ENCODE data around the gene BCL7C. TPM values are rescaled to one million over a fixed set of nuclear protein-coding genes. Genes with fewer than 3 reads are reported as not detected.
A peak's percentile ranks its signal among the peaks of the same experiment; 100 is the strongest.

The BCL7C gene
- total and polyA plus RNA-seq, 10 of the 15 experiments (the other 5 are each of a cell fraction or from before 2014, with no cell fraction given), result 1.1 to 30.5 (median 13.7) TPM

DNA sequence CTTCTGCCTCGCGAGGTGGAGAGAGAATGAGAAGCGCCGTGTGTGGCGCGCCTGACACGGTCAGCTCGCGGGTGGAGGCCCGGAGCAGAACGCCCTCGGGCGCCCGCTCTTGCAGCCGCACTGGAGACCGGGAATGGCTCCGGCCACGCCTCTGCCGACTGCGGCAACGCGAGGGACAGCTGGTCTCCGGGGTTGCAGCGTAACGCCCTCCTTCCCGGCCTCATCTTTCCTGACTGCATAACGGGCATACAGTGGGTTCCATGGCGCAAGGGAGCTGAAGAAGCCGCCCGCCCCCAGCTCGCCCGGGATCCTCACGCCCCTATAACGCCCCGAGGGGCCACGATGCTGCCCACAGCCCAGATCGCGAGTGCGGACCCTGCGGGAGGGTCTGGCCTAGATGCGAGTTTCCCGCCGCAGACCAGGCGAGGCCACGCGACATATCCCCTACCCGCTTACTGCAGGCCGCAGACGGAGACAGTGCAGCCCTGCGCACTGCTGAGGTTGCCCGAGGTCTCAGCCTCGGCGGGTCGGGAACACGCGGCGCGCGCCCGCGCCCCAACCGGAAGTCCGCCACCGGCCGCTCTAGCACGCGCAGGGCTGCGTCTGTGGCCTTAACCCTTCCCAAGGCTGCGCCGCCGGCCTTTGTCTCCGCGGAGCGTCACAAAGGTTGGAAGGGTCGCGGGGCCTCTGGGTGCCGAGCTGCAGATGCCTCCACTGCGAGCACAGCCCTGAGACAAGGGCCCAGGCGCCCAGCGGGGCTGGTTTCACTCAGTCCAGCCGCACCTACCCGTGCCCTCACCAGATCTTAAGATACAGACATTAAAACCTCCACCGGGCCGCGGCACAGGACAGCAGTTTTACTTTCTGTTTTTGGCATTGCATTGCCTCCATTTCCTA lies 18.8 kb downstream of the BCL7C start (continued):
- TF ChIP-seq RUNX3 (IDR thresholded peaks at IDR 0.05; ENCODE audit: low read length) (peak; percentile 65; the same call in 1 of the 2 replicates), RELA (IDR thresholded peaks at IDR 0.05; ENCODE audit: borderline replicate concordance, partially characterized antibody) (no peak), EP300 (IDR thresholded peaks at IDR 0.05; ENCODE audit: borderline replicate concordance in 1 of 2, control insufficient read depth in 1 of 2, low read depth in 2 of 2, low read length in 2 of 2) (no peak), PAX8 (IDR thresholded peaks at IDR 0.05) (no peak), ZBTB4 (CRISPR knock-in tag; IDR thresholded peaks at IDR 0.05) (no peak), HDAC2 (IDR thresholded peaks at IDR 0.05) (0 out of 2 replicates have a peak, but pooled peaks have one; percentile 81), NBN (IDR thresholded peaks at IDR 0.05) (peak; percentile 79), IKZF1 (conservative IDR thresholded peaks at IDR 0.05) (peak; percentile 85), ZNF622 (IDR thresholded peaks at IDR 0.05) (no peak), CEBPB (IDR thresholded peaks at IDR 0.05; ENCODE audit: borderline replicate concordance in 1 of 2, low read depth in 2 of 2, low read length in 2 of 2) (no peak), ZZZ3 (IDR thresholded peaks at IDR 0.05; ENCODE audit: control insufficient read depth, insufficient read length, low read depth) (no peak), MYB (IDR thresholded peaks at IDR 0.05; ENCODE audit: borderline replicate concordance, low read depth, low read length) (no peak), ATF3 (IDR thresholded peaks at IDR 0.05; ENCODE audit: borderline replicate concordance, extremely low read depth, low read depth, low read length) (no peak), LARP7 (IDR thresholded peaks at IDR 0.05) (peak; percentile 94), JUNB (IDR thresholded peaks at IDR 0.05) (no peak), POU2F2 (IDR thresholded peaks at IDR 0.05; ENCODE audit: borderline replicate concordance, low read depth, low read length) (peak; percentile 83; the same call in 2 of the 3 replicates), TAF1 (IDR thresholded peaks at IDR 0.05; ENCODE audit: borderline replicate concordance, low read depth, low read length) (peak; percentile 97), USF2 (IDR thresholded peaks at IDR 0.05; ENCODE audit: borderline replicate concordance, low read depth, low read length) (no peak), BCL11A (IDR thresholded peaks at IDR 0.05; ENCODE audit: low read depth, low read length) (no peak), ZNF24 (IDR thresholded peaks at IDR 0.05) (no peak), SIN3A (IDR thresholded peaks at IDR 0.05; ENCODE audit: low read depth, low read length) (peak; percentile 82; the same call in 1 of the 2 replicates), TCF3 (IDR thresholded peaks at IDR 0.05; ENCODE audit: borderline replicate concordance, insufficient read depth, low read depth, low read length) (peak; percentile 58; the same call in 1 of the 2 replicates), JUND (IDR thresholded peaks at IDR 0.05; ENCODE audit: low read depth, low read length) (no peak), NR2C2 (IDR thresholded peaks at IDR 0.05; ENCODE audit: borderline replicate concordance, control insufficient read depth, insufficient read length, low read depth) (no peak), NFYA (IDR thresholded peaks at IDR 0.05; ENCODE audit: borderline replicate concordance, low read depth, low read length) (no peak)
- TF ChIP-seq, protein P1, sequence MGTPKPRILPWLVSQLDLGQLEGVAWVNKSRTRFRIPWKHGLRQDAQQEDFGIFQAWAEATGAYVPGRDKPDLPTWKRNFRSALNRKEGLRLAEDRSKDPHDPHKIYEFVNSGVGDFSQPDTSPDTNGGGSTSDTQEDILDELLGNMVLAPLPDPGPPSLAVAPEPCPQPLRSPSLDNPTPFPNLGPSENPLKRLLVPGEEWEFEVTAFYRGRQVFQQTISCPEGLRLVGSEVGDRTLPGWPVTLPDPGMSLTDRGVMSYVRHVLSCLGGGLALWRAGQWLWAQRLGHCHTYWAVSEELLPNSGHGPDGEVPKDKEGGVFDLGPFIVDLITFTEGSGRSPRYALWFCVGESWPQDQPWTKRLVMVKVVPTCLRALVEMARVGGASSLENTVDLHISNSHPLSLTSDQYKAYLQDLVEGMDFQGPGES (IDR thresholded peaks at IDR 0.05), result no peak

Data from GM12878 (cell line).